HG03097 (cell line): ENCODE data around the gene ATP10A.

ENCODE experiments used
- ATAC-seq: cut with Tn5 transposase; IDR thresholded peaks from one replicate; pipeline ENCODE4 v1.9.1; 2021; ENCODE audit not compliant: unreplicated experiment, low FRiP score

Gene ATP10A

DNA sequence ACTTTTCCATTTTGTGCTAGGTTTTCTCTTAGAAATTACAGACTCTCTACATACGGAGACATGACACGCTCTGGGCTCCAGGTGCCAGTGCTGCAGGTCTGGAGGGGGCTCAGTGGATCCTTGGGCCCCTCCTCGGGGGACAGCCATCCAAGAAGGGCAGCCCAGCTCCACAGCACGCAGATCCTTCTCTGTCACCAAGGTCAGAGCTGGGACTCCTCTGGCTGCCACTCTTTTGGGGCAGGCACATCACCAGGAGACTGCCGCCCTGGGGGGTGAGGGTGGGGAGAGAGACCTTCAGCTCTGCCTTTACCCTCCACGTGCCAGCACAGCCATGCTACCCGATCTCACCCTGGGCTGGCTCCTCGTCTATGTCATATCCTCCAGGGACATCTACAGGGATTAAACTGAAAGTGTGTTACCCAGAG, 65.6 kb downstream of the ATP10A start:
- no peak for ATAC-seq

DNA sequence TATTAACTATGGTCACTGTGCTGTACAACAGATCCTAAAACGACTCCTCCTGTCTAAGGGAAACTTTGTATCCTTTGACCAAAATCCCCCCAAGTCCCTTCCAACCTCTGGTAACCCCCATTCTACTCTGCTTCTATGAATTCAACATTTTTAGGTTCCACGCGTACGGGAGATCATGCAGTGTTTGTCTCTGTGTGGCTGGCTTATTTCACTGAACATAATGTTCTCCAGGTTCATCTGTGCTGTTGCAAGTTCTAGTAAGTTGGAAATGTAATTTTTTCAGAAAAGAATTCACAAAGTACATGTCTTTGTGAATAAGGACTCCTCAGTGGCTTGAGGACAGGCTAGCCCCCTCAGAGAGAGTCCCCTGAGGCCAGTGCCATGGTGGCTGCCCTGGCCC, 66.1 kb downstream of the ATP10A start:
- no peak for ATAC-seq

DNA sequence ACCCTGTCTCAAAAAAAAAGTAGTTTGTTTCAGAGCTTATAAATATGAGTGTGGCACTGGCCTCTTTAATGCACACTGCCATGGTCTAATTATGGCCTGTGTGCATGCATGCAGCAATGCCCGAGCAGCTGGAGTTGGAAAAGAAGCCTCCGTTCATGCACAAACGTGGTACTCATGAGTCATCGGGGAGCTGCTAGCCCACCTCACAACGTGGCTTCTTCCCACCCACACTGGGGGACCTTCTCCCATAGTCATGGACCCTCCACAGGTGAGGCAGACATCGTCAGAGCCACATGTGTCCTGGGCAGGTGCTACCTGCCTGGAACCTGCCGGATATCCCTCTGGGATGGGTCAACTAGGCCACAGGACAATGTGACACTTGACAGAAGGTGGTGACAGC, 66.7 kb downstream of the ATP10A start:
- ATAC-seq, result no peak

DNA sequence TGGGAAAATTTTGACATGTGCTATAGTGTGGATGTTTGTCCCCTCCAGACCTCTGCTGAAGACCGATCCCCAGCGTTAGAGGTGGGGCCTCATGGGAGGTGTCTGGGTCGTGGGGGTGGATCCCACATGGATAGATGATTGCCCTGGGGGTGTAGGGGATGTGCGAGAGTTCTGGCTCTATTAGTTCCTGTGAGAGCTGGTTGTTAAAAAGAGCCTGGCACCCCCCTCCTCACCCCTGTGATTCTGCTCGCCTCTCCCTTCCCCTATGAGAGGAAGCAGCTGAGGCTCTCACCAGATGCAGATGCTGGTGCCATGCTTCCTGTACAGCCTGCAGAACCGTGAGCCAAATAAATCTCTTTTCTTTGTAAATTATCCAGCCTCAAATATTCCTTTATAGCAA, 67.4 kb downstream of the ATP10A start:
- no peak for ATAC-seq

DNA sequence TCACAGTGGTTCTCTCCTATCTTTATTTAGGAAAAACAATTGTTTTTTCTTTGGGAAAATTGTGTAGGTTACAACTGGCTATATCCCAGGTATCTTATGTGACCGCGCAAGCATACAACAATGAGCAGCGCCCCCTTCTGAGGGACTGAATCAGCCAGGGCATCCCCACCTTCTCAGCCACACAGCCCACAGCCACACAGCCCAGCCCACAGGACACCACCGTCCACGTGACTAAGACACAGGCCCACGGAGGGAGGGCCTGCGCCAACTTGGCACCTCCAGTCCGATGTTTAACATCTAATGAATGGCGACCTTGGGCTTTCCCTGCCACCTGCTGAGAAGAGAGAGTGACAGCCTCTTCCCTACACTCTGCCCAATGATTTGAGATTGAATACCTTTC, 68.1 kb downstream of the ATP10A start:
- ATAC-seq, result no peak

DNA sequence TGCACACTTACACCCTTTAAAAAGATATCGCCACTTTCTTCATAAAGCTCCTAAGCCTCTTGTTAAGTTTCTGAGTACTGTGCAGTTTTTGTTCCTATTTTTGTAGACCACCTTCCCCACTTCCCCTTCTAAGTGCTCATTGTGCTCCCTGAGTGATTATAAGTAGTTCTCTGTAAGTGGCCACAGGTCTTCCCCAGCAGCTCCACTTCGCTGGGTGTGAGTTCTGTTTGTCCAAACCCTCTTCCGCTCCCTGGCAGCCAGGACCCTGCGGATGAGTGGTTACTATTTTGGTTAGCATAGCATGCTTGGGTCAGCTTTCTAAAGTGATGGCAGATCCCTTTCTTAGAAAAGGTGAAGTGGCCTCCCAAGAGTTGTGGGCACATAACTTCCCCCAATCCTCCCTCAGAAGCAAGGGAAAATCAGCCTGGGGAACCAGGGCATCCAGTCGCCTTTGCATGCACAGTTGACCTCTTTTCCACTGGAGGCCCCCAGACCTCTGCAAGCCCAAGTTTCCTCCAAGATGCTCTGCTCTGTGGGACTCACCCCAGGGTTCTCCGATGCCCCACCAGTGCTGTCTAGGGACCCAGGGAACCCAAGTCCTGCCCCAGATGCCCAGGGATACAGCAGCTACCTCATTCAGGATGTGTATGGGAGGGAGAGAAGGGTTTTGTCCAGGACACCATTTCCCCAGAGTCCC, 69.6 kb downstream of the ATP10A start:
- peak; percentile 77 for ATAC-seq

DNA sequence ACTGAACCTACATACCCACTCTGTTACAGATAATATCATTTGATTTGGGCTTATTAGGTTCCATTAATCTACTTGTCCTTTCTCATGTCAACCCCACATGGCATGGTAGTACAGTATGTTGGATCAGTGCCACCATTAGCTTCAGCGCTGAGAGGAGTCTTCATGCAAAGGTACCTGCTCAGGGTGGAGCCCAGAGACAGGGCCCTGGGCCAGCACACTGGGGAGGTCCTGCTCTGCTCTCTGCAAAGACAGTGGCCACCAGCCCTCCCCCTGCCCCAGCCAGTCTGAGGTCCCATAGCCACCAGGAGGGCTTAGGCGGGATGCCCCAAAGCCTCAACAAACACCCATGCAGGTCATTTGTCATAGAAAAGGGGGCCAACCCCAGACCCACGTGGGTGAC, 71.0 kb downstream of the ATP10A start:
- no peak for ATAC-seq

DNA sequence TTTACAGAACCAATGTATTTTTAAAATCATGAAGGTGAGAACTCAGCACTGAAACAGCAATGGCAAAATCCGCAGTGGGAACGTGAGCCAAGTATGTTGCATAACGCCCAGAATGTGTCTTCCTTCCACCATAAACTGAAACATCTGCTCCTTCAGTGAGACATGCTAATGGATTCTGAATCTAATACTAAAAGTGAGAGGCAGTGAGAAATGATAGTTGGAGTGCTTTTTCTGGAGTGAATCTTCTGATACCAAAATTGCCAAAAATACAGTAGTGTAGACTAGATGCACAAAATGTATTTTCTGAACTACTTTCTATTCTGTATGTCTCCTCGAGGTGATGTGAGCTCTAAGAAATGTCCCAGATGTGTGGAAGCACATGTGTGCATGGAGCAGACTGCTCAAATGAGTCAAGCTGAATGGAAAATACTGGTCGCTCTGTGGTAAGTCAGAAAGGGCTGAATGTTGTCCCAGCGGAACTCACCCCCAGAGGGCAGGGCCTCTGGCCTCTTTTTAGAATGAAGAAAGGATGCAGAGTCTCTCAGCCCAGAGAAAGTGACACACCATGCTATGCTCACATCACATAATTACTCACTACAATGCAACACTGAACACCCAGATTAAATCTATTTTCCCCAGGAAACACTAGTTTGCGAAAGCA, 73.0 kb downstream of the ATP10A start:
- ATAC-seq, result no peak

DNA sequence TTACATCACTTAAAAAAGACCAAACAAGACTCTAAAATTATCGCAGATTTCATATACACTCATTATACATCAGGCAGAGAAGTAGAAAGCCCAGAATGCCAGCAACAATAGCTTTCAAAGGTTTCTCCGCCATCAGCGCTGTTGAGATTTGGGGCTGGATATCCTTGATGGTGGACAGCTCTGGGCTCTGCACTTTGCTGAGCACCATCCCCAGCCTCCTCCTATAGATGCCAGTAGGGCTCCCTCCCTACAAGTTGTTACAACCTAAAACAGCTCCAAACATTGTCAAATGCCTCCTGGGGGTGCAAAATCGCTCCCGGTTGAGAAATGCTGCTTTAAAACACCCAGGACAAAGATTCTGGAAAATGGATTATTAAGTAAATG, 73.5 kb downstream of the ATP10A start:
- ATAC-seq, result no peak

DNA sequence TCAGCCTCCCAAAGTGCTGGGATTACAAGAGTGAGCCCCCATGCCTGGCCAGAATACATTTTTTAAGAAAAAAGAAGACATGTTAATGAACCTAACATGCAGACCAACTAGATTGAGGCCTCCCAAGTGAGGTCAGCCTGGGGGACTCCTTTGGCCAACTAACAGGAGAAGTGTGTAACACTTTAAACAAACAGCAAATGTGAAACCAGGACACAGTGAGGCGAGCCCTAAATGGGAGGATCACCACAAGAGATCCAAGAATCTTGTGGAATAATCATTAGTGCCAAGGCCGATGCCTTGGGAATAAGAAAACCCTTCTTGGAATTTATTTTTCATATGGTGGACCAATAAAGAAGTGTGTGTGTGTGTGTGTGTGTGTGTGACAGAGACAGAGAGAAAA, 73.9 kb downstream of the ATP10A start:
- no peak for ATAC-seq

DNA sequence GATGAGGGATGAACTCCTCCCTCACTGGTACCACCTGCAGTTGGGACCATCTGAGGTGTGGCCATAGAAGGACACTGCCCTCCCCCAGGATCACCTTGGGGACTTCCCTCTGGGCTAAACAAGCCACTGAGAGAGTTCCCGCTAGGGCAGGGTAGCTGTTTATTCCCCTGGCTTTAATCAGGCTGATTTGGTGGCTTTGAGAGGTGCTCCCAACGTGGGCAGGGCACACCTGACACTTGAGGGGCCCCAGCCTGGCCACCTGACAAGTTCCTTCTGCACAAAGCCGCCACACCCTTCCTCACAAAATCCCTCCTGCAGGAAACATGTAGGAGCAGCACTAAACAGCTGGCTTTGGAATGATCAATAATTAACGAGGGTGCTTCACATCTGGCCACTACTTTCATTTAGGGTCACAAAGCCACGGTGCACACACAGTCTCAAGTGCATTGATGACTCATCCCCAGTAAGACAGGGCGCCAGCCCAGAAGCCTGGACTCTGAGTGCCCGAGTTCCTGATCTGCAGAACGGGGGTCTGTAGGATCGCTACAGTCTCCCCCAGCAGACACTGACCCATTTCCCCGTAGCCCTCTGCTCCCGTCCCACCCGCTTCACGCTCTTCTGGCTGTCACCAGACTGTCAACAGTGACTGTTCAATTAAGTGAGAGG, 75.1 kb downstream of the ATP10A start:
- ATAC-seq, result no peak

DNA sequence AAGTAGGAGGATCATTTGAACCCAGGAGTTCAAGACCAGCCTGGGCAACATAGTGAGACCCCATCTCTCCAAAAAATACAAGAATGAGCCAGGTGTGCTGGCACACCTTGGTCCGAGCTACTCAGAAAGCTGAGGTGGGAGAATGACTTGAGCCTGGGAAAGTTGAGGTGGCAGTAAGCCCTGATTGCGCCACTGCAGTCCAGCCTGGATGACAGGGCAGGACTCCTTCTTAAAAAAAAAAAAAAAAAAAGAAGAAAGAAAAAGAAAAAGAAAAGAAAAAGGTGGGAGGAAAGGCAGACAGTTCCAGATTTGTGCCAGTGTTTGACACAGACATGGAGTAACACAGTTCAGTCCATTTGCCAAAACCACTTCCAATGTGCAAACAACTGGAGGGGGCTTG, 75.7 kb downstream of the ATP10A start:
- ATAC-seq, result no peak

DNA sequence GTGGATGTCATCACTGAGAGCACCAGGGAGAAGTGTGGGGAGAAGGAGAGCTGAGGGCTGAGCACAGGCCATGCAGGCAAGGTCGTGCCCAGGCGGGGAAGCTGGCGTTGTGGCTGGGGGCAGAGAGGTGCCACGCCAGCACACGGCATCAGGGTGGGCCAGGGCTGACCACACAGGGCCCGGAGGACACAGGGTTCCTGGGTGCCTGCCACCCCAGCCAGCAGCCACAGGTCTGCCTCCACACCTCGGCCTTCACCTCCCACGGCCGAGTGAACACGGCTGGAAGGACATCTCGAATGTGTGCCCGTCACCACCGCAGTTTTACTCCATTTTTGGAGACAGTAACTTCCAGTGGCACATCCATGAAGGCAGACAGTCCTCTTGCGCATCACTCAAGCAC, 77.1 kb downstream of the ATP10A start:
- ATAC-seq, result no peak

DNA sequence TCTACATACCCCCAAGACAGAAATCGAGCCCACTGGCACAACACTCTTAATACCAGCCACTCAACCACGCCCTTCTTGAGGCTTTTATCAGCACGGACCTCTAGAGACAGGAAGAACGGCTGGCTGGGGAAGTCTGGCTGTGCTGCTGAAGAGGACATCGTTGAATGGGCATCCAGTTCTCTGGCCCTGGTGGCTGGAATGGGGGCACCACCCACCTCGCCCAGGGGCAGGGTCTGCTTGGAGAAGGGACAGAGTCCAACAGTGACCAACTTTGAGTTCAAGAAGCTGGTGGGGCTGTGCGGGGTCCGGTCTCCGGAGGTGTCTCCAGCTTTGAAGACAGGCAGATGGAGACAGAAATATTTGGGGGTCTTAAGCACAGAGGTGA, 77.5 kb downstream of the ATP10A start:
- ATAC-seq, result no peak

DNA sequence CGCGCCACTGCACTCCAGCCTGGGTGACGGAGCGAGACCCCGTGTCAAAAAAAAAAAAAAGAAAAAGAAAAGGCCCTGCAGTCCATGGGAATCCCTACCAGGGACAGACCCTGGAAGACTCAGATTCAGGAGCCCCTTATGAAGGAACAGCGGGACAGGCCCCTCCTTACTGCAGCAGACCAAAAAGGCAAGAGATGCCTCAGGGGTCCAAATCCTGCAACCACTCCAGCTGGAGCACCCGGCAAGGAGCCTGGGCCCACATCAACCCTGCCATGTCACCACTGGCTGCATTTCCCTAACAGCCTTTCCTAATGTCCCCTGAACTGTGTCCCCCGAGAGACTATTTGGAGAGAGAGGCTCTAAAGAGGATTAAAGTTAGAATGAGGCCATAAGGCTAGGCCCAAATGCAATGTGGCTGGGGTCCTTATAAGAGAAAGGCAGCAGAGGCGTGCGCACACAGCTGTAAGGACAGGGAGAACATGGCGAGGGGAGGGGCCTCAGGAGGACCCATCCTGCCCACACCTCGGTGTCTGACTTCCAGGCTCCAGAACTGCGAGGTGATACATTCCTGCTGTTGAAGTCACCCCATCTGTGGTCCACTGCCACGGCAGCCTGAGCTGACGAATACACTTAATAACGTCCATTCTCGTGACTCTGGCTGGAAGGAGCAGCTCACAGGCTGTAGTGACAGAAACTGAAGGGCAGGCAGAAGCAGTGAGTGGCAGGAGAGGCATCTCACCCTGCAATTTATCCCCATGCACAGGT, 78.1 kb downstream of the ATP10A start:
- ATAC-seq, result no peak

DNA sequence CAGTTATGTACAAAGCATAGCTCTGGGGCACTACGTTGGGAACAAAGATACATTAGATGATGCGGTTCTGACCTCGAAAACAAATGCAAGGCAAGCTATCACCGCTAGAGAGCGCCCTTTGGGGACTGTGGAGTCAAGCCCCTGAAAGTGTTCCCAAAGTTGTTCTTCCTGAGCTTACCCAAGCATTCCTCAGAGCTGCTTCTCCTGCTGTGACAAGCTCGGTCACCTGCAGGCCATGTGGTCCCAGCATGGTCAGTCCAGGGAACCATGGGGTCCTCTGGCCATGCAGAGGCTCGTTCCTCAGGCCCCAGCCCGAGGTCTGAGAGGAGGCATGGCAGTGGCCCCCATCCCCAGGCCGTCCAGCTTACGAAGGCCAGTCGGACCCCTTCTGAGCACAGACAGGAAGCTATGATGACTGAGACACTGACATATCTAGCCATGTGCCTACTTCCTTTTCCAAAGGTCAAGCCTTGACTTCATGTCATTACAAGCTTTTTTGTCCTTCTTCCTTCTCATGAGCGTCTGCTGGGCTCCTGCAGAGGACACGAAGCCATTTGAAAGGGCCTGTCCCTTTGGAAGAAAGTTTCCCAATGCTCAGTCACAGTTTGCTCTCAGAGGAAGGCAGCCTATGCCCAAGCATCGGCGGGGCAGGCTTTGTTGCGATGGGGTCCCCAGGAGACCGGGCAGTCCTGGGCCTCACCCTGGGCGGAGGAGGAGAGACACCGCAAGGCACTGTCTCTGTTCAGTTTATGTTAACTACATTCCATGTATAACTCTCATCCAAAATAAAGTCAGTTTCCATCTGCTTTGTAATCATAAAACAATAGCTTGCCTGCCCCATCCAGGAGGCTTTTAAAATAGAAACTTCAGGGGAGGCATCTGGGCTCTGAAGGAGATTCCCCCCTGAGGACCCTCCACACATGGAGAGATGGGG, 79.3 kb downstream of the ATP10A start:
- ATAC-seq, result no peak

DNA sequence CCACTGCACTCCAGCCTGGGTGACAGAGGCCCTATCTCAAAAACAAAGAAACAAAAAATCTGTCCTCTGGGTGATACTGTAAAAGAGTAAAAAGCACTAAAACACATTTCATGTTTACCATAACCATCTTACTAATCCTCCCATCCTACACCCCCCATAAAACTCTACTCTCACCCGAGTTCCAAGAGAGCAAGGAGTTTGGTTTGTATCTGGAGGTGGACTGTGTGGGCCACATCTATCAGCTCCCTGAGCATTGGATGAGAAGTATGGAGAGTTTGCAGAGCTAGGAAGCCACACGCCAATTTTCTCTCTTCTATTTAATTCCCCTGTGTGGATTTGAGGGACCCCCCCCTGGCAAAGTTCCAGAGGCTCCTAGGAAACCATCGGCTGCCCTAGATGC, 80.0 kb downstream of the ATP10A start:
- ATAC-seq, result no peak

DNA sequence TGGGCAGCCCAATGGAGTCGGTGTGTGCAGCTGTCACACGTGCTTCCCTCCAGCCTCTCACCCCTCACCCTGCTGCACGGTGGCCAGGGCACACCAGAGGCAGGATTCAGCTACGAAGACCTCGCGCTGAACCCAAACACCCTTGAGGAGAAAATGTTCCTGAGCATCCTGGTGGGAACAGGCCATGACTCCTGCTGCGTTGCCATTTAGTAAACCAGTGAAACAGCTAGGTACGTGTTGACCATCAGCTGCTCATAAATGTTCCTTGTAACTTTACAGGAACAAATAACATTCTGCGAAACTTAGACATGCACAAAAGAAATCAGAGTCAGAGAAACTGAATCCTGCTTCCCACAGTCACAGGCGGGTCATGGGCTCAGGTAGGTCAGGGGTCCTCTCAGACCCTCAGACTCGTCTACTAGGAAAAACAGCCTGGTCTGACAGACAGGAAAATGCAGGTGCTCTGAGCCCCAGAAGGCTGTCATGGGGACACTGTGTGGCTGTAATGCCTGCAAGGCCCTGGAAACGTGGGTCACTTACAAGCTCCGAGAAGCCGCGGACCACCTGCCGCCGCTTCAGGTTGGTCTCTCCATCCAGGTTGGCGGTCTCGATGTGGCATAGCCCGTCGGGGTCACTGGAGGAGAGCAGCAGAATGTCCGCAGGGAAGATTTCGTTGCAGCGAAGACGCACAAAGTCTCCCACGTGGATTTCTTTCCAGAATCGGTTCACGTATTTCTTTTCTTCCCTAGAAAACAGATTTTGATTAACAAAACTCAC, 82.5 kb downstream of the ATP10A start:
- no peak for ATAC-seq

DNA sequence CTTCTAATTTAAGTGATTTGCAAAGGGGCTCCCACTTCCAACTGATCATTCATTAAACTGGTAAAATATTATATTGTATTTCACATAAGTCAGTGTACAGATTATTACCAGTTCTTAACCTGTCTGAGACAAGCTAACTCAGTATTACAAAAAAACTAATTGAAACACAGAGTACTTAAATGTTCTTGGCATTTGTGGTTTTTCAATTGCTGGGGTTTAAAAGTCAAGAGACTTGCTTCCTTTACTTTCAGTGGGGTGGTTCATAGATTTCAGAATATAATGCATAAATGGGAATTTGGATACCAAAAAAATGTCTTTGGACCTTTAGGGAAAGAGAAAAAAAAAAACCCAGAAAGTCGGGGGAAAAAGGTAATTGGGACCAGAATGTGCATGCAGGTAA, 85.0 kb downstream of the ATP10A start:
- no peak for ATAC-seq

DNA sequence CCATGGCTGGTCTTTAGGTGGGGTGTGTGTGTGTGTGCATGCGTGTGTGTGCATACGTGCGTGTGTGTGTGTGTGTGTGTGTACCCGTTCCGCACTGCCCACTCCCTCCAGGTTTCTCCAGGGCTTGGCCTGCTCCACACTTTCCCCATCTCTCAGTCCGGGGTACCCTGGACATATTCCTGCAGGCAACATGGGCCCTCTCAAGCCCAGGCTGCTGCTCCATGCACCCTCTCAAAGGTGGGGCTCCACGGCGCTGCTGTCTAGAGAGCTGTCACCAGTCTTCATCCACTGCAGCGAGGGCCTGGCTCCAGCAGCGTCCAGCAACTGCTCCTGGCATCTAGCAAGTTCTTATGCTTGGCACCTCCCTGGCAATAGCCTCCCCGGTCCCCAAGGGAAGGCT, 86.1 kb downstream of the ATP10A start:
- ATAC-seq, result no peak
